ENCODE data around the gene NUDCD2. TPM values are rescaled to one million over a fixed set of nuclear protein-coding genes. Genes with fewer than 3 reads are reported as not detected.
A peak's percentile ranks its signal among the peaks of the same experiment; 100 is the strongest.

NUDCD2 gene
- total and polyA plus RNA-seq, 9 of the 15 experiments (the other 6 are each of a cell fraction or from before 2014, with no cell fraction given), result 14.6 to 76.9 (median 32.5) TPM

DNA sequence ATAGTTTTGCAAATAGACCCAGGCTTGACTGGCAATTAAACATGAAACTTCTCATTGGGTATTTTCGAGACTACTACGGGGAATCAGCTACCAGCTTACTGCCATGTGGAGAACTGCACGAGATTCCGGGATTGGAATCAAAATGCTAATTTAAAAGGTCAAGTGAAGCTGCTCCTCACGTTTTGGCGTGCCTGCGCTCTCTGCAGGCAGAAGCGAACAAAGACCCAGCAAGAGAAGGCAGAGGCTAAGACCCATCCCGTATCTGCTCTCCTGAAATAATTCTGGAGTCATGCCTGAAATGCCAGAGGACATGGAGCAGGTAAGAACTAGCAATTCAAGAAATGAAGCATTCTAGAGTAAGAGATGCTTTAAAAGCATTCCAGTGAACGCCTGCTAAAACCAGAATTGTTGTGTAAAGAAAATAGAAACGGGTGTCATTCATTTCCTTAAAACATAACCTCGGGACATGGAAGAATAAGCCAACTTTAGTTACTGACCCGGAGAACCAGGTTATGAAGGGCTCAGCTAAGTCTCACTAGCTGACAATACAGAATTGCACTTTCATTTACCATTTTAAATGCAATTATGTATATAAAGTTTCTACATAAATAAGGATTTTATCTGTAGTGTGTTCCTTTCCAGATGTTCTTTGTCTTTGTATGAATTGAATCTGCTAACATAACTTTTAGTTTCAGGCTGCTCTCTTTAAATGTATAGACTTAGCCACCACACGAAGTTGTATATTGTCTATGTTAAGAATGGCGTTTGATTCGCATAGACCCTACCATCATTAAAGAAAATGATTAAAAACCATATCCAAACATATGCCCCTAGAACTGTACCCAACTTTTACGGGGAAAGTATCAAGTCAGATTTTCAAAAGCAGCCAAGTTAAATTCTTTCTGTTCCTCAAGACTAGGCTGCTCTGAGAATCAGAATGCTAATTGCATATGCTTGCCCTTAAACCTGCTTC is 43.5 kb upstream of the NUDCD2 start (continued):
- TF ChIP-seq YY1 (IDR thresholded peaks at IDR 0.05; ENCODE audit: borderline replicate concordance in 1 of 3, control insufficient read depth in 1 of 3, extremely low read depth in 1 of 3, insufficient read depth in 3 of 3, insufficient read length in 1 of 3, insufficient replicate concordance in 2 of 3, low read depth in 1 of 3, low read length in 2 of 3), result no peak
- 0 out of 4 replicates have a peak, but pooled peaks of 1 of the 2 experiments have one; percentile 27 for TF ChIP-seq ZNF639 (CRISPR knock-in tag; conservative IDR thresholded peaks at IDR 0.05 in 1 of 2, IDR thresholded peaks at IDR 0.05 in 1 of 2)
- TF ChIP-seq ZNF143 (CRISPR knock-in tag; IDR thresholded peaks at IDR 0.05), result no peak
- TF ChIP-seq, protein P1, sequence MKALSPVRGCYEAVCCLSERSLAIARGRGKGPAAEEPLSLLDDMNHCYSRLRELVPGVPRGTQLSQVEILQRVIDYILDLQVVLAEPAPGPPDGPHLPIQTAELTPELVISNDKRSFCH (CRISPR knock-in tag; IDR thresholded peaks at IDR 0.05), result no peak
- TF ChIP-seq, protein P1 (tag; IDR thresholded peaks at IDR 0.05), result peak; percentile 97
- TF ChIP-seq L3MBTL2 (IDR thresholded peaks at IDR 0.05), result peak; percentile 61; the same call in 1 of the 2 replicates
- no peak for TF ChIP-seq CHCHD3 (CRISPR knock-in tag; IDR thresholded peaks at IDR 0.05)
- TF ChIP-seq MTA1 (IDR thresholded peaks at IDR 0.05; ENCODE audit: borderline replicate concordance), result no peak
- no peak for TF ChIP-seq CBFA2T3 (IDR thresholded peaks at IDR 0.05)
- TF ChIP-seq TAF15 (IDR thresholded peaks at IDR 0.05; ENCODE audit: low read depth, low read length), result no peak
- TF ChIP-seq PHF8 (IDR thresholded peaks at IDR 0.05; ENCODE audit: borderline replicate concordance, low read length), result peak; percentile 17; the same call in 1 of the 2 replicates
- peak; percentile 63 for TF ChIP-seq DIDO1 (tag; IDR thresholded peaks at IDR 0.05; ENCODE audit: low read depth)
- no peak for TF ChIP-seq ZNF146 (CRISPR knock-in tag; IDR thresholded peaks at IDR 0.05; ENCODE audit: unreplicated experiment)
- 0 out of 4 replicates have a peak, but pooled peaks of 1 of the 2 experiments have one; percentile 37 for TF ChIP-seq FOXK2 (conservative IDR thresholded peaks at IDR 0.05 in 1 of 2, IDR thresholded peaks at IDR 0.05 in 1 of 2; ENCODE audit: low read depth in 2 of 2)
- no peak for TF ChIP-seq ELF2 (CRISPR knock-in tag; IDR thresholded peaks at IDR 0.05)
- no peak; a peak in 1 of 4 replicates for TF ChIP-seq CSDE1 (IDR thresholded peaks at IDR 0.05)
- TF ChIP-seq MXI1 (IDR thresholded peaks at IDR 0.05; ENCODE audit: low read depth, low read length), result no peak

Measured in K562 (cell line).